ENCODE results near the gene DNPH1. TPM values are rescaled to one million over a fixed set of nuclear protein-coding genes. Genes with fewer than 3 reads are reported as not detected.

DNPH1 gene
- total and polyA plus RNA-seq, 10 of the 15 experiments (the other 5 are each of a cell fraction or from before 2014, with no cell fraction given) = 7.0 to 136 (median 67.7) TPM

DNA sequence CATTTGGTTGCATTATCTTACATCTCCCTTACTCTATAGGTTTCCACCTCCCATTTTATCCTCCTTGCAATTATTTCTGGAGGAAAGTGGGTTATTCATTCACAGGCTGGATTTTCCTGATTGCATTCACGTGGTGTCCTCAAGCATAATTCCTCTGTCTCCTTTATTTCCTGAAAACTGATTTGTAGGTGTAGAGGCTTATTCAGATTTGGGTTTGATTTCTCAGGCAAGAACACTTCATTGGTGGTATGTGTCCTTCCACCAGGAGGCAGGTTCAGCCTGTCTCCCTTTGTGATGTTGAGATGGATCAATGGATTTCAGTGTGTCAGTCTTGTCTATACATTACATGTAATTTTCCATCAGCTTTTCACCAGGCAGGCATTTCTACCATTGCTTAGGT lies 17.3 kb downstream of the DNPH1 start:
- in situ Hi-C loops (cut with MboI) = no loop called here
- 100% methylated on average over 1 of the region's 1 CpG for WGBS (ENCODE audit: insufficient coverage, insufficient replicate concordance, low lambda C conversion rate, missing lambda C conversion rate)
- H3K9ac ChIP-seq (ENCODE audit: control insufficient read depth, insufficient read depth, low read length) = no peak overlapping the region
- no peak for TF ChIP-seq HDGF (IDR thresholded peaks at IDR 0.05)
- no peak for TF ChIP-seq TCF7 (IDR thresholded peaks at IDR 0.05; ENCODE audit: borderline replicate concordance)
- no peak for TF ChIP-seq RELA (IDR thresholded peaks at IDR 0.05; ENCODE audit: borderline replicate concordance, partially characterized antibody)
- TF ChIP-seq PAX8 (IDR thresholded peaks at IDR 0.05) = no peak
- peak; percentile 21 for TF ChIP-seq RAD21 (IDR thresholded peaks at IDR 0.05; ENCODE audit: insufficient read depth, low read depth, low read length)
- no peak for TF ChIP-seq ZNF24 (IDR thresholded peaks at IDR 0.05)
- no peak for TF ChIP-seq NFXL1 (IDR thresholded peaks at IDR 0.05; ENCODE audit: borderline replicate concordance)
- no peak for TF ChIP-seq BCL11A (IDR thresholded peaks at IDR 0.05; ENCODE audit: low read depth, low read length)
- TF ChIP-seq, protein P1, sequence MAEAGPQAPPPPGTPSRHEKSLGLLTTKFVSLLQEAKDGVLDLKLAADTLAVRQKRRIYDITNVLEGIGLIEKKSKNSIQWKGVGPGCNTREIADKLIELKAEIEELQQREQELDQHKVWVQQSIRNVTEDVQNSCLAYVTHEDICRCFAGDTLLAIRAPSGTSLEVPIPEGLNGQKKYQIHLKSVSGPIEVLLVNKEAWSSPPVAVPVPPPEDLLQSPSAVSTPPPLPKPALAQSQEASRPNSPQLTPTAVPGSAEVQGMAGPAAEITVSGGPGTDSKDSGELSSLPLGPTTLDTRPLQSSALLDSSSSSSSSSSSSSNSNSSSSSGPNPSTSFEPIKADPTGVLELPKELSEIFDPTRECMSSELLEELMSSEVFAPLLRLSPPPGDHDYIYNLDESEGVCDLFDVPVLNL (IDR thresholded peaks at IDR 0.05; ENCODE audit: low read depth, low read length) = no peak
- TF ChIP-seq, protein P2, sequence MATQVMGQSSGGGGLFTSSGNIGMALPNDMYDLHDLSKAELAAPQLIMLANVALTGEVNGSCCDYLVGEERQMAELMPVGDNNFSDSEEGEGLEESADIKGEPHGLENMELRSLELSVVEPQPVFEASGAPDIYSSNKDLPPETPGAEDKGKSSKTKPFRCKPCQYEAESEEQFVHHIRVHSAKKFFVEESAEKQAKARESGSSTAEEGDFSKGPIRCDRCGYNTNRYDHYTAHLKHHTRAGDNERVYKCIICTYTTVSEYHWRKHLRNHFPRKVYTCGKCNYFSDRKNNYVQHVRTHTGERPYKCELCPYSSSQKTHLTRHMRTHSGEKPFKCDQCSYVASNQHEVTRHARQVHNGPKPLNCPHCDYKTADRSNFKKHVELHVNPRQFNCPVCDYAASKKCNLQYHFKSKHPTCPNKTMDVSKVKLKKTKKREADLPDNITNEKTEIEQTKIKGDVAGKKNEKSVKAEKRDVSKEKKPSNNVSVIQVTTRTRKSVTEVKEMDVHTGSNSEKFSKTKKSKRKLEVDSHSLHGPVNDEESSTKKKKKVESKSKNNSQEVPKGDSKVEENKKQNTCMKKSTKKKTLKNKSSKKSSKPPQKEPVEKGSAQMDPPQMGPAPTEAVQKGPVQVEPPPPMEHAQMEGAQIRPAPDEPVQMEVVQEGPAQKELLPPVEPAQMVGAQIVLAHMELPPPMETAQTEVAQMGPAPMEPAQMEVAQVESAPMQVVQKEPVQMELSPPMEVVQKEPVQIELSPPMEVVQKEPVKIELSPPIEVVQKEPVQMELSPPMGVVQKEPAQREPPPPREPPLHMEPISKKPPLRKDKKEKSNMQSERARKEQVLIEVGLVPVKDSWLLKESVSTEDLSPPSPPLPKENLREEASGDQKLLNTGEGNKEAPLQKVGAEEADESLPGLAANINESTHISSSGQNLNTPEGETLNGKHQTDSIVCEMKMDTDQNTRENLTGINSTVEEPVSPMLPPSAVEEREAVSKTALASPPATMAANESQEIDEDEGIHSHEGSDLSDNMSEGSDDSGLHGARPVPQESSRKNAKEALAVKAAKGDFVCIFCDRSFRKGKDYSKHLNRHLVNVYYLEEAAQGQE (IDR thresholded peaks at IDR 0.05; ENCODE audit: low read depth, low read length) = no peak
- TF ChIP-seq IKZF2 (IDR thresholded peaks at IDR 0.05) = no peak
- TF ChIP-seq, protein P3, sequence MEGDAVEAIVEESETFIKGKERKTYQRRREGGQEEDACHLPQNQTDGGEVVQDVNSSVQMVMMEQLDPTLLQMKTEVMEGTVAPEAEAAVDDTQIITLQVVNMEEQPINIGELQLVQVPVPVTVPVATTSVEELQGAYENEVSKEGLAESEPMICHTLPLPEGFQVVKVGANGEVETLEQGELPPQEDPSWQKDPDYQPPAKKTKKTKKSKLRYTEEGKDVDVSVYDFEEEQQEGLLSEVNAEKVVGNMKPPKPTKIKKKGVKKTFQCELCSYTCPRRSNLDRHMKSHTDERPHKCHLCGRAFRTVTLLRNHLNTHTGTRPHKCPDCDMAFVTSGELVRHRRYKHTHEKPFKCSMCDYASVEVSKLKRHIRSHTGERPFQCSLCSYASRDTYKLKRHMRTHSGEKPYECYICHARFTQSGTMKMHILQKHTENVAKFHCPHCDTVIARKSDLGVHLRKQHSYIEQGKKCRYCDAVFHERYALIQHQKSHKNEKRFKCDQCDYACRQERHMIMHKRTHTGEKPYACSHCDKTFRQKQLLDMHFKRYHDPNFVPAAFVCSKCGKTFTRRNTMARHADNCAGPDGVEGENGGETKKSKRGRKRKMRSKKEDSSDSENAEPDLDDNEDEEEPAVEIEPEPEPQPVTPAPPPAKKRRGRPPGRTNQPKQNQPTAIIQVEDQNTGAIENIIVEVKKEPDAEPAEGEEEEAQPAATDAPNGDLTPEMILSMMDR (IDR thresholded peaks at IDR 0.05 in 2 of 3, conservative IDR thresholded peaks at IDR 0.05 in 1 of 3; ENCODE audit: control insufficient read depth in 2 of 3, extremely low read depth in 1 of 3, insufficient read depth in 1 of 3, low read depth in 3 of 3, low read length in 3 of 3) = peak in 1 of 3 experiments; percentile 11; a peak in 3 of 6 replicates
- TF ChIP-seq, protein P4, sequence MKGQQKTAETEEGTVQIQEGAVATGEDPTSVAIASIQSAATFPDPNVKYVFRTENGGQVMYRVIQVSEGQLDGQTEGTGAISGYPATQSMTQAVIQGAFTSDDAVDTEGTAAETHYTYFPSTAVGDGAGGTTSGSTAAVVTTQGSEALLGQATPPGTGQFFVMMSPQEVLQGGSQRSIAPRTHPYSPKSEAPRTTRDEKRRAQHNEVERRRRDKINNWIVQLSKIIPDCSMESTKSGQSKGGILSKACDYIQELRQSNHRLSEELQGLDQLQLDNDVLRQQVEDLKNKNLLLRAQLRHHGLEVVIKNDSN (IDR thresholded peaks at IDR 0.05; ENCODE audit: borderline replicate concordance, extremely low read length, insufficient read depth, low read depth, low read length) = no peak
- peak; percentile 34; the same call in 1 of the 2 replicates for TF ChIP-seq SMC3 (IDR thresholded peaks at IDR 0.05; ENCODE audit: borderline replicate concordance, low read length)
- TF ChIP-seq CEBPB (IDR thresholded peaks at IDR 0.05; ENCODE audit: borderline replicate concordance in 1 of 2, low read depth in 2 of 2, low read length in 2 of 2) = no peak
- TF ChIP-seq, protein P5, sequence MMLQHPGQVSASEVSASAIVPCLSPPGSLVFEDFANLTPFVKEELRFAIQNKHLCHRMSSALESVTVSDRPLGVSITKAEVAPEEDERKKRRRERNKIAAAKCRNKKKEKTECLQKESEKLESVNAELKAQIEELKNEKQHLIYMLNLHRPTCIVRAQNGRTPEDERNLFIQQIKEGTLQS (IDR thresholded peaks at IDR 0.05; ENCODE audit: borderline replicate concordance, extremely low read depth, low read depth, low read length) = no peak
- TF ChIP-seq POLR2A (IDR thresholded peaks at IDR 0.05; ENCODE audit: low read depth, low read length) = no peak
- TF ChIP-seq MTA2 (IDR thresholded peaks at IDR 0.05; ENCODE audit: low read depth) = no peak

More for the DNA sequence above, 17.3 kb downstream of the DNPH1 start:
- H3K27me3 ChIP-seq (replicated peaks in 1 of 2; ENCODE audit: control insufficient read depth in 2 of 2, insufficient read depth in 2 of 2, low read length in 1 of 2) = no peaks in the 10 kb centered on the region
- ChIA-PET SMC1A (ENCODE audit: uncharacterized antibody, unreplicated experiment) (interaction anchor here (1.3 kb wide), 1 partner anchor 9 kb away, joined by 3 read pairs; no protein-coding TSS in a partner anchor), RAD21 (ENCODE audit: unreplicated experiment) (no interaction called here), CTCF (interaction anchor here (1.0 to 1.3 kb wide), 3 partner anchors 11 to 186 kb away, joined by 3 to 6 read pairs (median 4); partner anchors contain the start of gene DNPH1), POLR2A (interaction anchor here (0.5 to 1.4 kb wide), 2 partner anchors 12 to 230 kb away, joined by 3 to 4 read pairs; no protein-coding TSS in a partner anchor)
- BruUV-seq (replicated peaks) = no TSS peak
- no peaks in the 10 kb centered on the region for H3K79me2 ChIP-seq (ENCODE audit: control insufficient read depth, insufficient read depth, low read length)
- no peak overlapping the region for H3K27ac ChIP-seq (ENCODE audit: control insufficient read depth, insufficient read depth)
- no peak overlapping the region for H3K4me2 ChIP-seq (ENCODE audit: control insufficient read depth, insufficient read depth)
- H2AFZ ChIP-seq (ENCODE audit: control insufficient read depth, low read depth, low read length) = no peak overlapping the region
- DNase-seq (ENCODE audit: low read depth, low spot score) (no peak), ATAC-seq (no peak), FAIRE-seq (no peak)
- H4K20me1 ChIP-seq (ENCODE audit: control insufficient read depth, insufficient read depth) = no peaks in the 10 kb centered on the region
- no peaks in the 10 kb centered on the region for H3K4me1 ChIP-seq (ENCODE audit: control insufficient read depth, insufficient read depth, low read length)
- peaks cover 0 to 1% of the 10 kb centered on the region in 2 experiments; a peak in 2 of 4 replicates for H3K36me3 ChIP-seq (ENCODE audit: control insufficient read depth in 2 of 2, insufficient read depth in 2 of 2, low read length in 1 of 2)
- H3K9me3 ChIP-seq (replicated peaks; ENCODE audit: control insufficient read depth, insufficient read depth, low read length) = no peaks in the 10 kb centered on the region
- intact Hi-C loops (cut with micrococcal nuclease; ENCODE audit: unreplicated experiment) = no loop called here
- H3K4me3 ChIP-seq = no peak overlapping the region
